SKM-1 treated with dmso at 0.1 percent for 144 hours (cell line): ENCODE measurements around the gene AUH.

Experiments
- DNase-seq: peaks from one replicate; lab custom pipeline; 2025; ENCODE audit not compliant: unreplicated experiment; lab: John Stamatoyannopoulos, UW

Gene AUH

GRCh38 chr9:91256235-91256634 is 105.5 kb downstream of the AUH start:
- no peak for DNase-seq

GRCh38 chr9:91255327-91255726 is 106.4 kb downstream of the AUH start:
- DNase-seq = no peak

DNA sequence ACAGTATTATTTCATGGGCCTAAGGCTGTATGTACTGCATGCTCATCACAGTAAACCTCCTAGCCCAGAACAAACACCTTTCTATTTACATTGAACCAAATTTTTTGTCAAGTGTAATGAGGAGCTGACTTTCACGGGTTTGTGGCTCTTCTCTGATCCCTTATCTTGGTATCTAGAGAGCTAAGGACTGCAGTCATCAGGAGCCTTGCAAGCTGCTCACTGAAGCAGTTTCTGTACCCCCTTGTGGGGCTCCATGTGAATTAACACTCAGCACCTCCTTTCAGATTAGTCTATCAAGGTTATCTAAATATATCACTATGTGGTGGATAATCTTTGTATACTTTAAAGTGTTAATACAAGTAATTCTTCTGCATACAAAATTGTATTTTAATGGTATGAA is 108.2 kb downstream of the AUH start:
- no peak for DNase-seq

DNA sequence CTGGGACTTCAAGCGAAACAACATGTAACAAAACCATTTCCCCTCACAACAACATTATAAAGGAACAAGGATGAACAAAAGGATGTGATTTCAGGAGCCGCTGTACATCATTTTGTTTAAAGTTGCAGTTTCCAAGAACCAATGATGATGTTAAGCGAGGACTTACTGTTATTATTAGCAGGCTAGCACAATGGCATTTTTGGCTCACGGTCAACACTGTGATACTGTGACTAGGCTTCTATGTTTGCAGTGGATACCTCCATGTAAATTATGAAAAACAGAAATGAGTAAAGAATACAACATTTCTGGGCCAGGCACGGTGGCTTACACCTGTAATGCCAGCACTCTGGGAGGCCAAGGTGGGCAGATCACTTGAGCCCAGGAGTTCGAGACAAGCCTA is 113.0 kb downstream of the AUH start:
- no peak for DNase-seq

DNA sequence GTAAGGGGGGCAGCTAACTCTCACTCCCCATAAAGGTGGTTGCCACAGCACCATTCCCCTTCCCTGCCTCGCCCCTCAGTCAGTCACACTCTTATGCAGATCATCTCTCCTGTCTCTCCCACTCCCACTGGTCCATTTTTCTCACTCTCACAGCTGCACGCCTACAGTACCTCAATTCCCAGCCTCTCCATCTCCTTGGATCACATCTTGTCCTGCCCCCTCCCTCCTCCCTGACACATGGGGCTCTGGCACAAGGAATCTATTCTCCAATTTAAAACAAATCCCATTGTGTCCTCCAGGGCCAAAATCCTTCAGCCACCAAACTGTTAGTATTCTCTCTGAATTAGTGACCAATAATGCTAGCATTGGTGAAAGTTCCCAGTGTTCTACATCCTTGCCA is 114.4 kb downstream of the AUH start:
- DNase-seq = no peak

DNA sequence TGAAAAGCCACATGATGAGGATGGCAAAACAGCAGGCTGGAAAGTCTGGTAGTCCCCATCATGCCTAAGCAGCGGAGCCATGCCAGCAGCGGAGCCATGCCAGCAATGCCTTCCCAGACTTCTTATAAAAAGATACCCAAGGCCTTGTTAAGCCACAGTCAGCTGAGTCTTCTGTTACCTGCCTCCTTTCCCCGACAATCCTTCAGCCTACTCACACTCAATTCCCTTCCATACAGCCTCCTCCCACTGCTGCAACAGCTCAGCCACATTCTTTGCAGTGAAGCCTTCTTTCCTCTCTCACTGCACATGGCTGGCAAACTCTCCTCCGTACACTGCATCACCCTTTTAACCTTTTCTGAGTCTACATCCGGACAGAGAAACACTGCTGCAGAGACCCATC is 114.9 kb downstream of the AUH start:
- no peak for DNase-seq

DNA sequence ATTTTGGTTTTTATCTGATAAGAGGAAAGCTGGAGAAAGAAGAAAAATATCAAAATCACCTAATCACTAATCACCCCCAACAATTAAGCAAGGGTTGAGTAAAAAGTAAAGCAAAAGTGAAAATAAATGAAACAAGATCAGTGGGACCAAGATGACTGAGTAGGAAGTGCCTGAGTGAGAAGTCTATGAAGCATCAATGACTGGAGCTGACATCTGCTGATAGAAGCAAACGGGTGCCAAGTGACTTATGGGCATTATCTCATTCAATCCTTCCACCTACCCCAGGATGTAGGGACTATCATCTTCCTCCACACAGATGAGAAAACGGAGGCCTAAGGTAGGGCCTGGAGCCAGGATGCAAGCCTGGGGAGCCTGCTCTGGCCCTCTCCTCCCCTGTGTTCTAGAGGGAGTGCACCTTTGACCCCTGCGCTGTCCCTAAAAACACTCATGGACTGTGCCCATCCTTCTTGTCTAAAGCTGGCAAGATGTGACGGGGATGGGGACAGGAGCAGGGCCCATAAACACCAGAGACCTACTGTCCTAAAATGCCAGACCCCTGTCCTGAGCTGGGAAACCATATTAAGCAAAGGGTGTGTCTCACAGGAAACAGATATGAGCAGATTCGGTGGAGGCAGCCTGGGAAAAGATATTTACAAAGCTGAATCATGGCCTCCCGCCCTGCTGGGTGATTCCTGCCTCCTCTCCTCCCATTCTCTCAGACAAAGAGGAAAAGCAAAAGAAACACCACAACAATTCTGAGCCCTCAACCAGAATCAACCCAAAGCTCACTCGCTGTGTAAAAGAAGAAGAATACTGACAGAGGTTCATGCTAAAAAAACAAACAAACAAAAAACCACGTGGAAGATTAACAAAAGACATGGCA is 116.0 kb downstream of the AUH start:
- no peak for DNase-seq

- DNase-seq = no peak
Observed at GRCh38 chr9:91243029-91243428, 118.7 kb downstream of the AUH start.

GRCh38 chr9:91241909-91242308 is 119.8 kb downstream of the AUH start:
- DNase-seq = no peak

- no peak for DNase-seq
Observed at GRCh38 chr9:91240596-91241165, 121.0 kb downstream of the AUH start.

- DNase-seq = no peak
Observed at GRCh38 chr9:91239367-91240111, 122.2 kb downstream of the AUH start.

- no peak for DNase-seq
Observed at GRCh38 chr9:91234523-91234922, 127.2 kb downstream of the AUH start.

GRCh38 chr9:91231619-91232018 is 130.1 kb downstream of the AUH start:
- DNase-seq = no peak

GRCh38 chr9:91223000-91223399 is 138.7 kb downstream of the AUH start:
- no peak for DNase-seq

GRCh38 chr9:91222457-91222856 is 139.3 kb downstream of the AUH start:
- DNase-seq = no peak

DNA sequence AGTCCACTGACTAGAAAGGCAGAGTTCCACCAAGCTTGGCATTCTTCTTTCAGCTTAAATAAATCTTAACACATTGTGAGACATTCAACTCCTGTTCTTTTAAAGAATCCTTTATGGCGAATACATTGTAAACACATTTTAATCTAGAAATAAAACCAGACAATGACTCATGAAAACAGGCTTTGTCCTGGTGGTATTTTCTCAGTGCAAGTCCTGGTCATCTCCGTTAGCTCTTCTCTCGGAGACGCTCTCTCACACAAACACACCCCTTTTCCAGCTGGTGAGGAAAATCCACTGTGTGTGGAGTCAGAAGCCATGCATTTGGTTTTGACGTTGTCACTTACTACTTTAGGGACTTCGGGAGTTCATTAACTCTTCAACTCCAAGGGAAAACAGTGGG is 140.4 kb downstream of the AUH start:
- DNase-seq = no peak

DNA sequence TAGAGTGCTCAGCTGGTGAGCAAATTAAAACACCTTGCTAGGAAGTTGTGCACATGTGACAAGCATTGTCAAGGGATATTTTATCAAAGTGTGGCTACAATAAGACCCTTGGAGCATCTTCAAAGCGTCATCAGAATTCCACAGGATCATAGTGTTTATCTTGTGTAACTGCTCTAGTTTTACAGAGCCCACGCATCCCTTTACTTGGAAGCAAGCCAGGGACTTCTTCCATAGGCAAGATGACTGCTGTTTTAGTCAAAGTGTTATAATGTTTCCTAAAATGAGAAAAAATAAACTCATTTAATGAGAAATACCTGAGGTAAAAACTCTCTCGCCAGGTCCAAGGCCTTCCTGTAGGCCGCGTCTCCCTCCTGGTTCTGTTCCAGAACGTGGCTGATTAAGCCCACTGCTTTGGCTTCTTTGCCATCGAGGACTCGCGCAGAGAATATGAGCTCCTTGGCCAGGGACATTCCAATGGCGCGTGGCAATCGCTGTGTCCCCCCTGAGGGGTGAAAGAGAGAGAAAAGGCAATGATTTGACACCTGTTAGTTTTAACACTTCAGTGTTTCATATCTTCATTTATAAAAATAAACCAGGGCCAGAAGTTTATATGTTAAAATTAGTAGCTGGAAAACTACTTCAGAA is 141.1 kb downstream of the AUH start:
- DNase-seq = no peak

GRCh38 chr9:91220021-91220420 is 141.7 kb downstream of the AUH start:
- DNase-seq = no peak

DNA sequence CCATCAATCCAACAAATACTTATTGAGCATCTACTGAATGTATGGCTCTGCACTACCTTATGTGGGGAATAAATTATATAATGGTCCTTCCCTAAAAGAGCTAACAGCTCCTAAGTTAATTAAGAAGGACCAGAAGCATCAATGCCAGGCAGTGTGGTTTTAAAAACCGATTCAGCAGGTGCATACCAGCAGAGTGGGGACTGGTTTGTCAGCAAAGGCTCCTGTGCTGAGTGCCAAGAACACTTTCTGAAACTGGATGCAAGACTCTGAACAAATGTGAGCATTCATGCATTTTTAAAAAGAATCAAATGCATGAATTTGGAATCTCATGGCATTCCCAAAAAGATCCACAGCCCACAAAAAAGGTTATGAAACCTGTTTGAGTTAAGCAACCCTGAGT is 142.2 kb downstream of the AUH start:
- no peak for DNase-seq

- no peak for DNase-seq
Observed at GRCh38 chr9:91217388-91217787, 144.3 kb downstream of the AUH start.

DNA sequence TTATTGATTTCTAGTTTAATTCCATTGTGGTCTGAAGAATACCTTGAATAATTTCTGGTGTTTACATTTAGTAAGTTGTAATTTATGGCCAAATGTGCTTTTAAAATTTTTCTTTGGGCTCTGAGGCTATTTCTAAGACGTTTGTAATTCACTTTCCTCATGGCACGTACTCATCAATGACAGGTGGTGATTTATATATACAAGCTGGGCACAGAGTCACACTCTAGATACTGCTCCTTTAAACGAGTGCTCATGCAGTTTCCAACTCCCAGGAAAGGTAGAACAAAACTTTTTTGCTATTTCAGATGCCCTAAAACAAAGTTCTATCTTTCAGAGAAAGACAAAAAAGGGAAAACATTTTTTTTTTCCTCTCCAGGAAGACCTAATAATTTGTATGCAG is 146.9 kb downstream of the AUH start:
- no peak for DNase-seq

GRCh38 chr9:91214086-91214485 is 147.6 kb downstream of the AUH start:
- no peak for DNase-seq
